Right lobe of liver (tissue), 4 donors: ENCODE results near the gene CAMKK2.

Source experiments
- CTCF ChIP-seq, 4 donors: fragments of 200-600 bp in 3 of 4; fragments of 450-650 bp in 1 of 4; IDR thresholded peaks; one replicate each; pipeline versions ENCODE4 v1.5.1 to v1.8.0; 2016 to 2022; ENCODE audit warnings: antibody characterized with exemption in 4 of 4, mild to moderate bottlenecking in 2 of 4
- POLR2A ChIP-seq: fragments of 450-650 bp; IDR thresholded peaks from one replicate; pipeline ENCODE4 v1.6.1; 2017; ENCODE audit warnings: antibody characterized with exemption, mild to moderate bottlenecking
- donor health status: DM: no; HTN: no; CAD: no.
- donor health status: DM: no; HTN: no; CAD: no.
- donor health status: DM: no; HTN: yes; CAD: no.

- no peak for TF ChIP-seq CTCF (IDR thresholded peaks at IDR 0.05)
- no peak for TF ChIP-seq POLR2A
Observed at GRCh38 chr12:121198949-121199348, 97.6 kb downstream of the CAMKK2 start.
